Measurements from ENCODE around the gene OSBPL7. TPM values are rescaled to one million over a fixed set of nuclear protein-coding genes. Genes with fewer than 3 reads are reported as not detected.

OSBPL7 gene
- total RNA-seq, 1 donor from 2014 or later: 5.1 TPM

DNA sequence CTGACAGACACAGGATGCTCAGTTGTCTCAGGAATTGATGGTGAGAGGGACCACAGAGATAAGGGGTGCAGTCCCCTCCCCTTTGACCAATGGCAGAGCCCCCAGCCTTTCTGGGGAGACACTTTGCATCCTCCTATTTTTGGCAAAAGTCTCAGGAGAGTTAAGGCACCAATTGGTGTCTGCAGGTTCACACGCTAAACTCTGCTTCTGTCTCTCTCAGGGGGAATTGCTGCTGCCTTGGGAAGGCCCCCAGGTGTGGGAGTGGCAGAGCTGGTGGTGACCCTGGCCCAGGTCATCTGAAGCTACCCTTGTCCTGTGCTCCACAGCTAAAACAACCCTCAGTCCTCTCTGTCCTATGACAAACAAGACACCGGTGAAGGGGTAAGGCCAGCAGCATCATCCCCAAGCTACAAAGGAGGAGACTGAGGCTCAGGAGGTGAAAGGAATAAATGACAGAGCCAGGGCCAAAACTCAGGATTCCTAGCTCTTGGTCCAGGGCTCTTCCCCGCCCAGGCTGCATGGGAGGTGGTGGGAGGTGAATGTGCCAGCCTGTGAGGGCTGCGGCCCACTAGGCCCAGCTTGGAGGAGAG, 20.3 kb downstream of the OSBPL7 start:
- peaks cover 23% of the 10 kb centered on the region for H3K27me3 ChIP-seq
- Mint-ChIP-seq H3K27ac (no peak overlapping the region), H3K36me3 (no peaks in the 10 kb centered on the region), H3K4me1 (no peaks in the 10 kb centered on the region), H3K9me3 (no peaks in the 10 kb centered on the region), H3K27me3 (ENCODE audit: insufficient read depth, low read depth) (peaks cover 29% of the 10 kb centered on the region), H3K4me3 (no peak overlapping the region)
- no peak for DNase-seq (ENCODE audit: low spot score)
- H3K4me2 ChIP-seq: no peak overlapping the region
- no peak overlapping the region for H3K4me3 ChIP-seq
- no peaks in the 10 kb centered on the region for H3K9me3 ChIP-seq (ENCODE audit: low read depth)
- H2AFZ ChIP-seq (replicated peaks): no peak overlapping the region
- H3F3A ChIP-seq (ENCODE audit: low read depth): no peaks in the 10 kb centered on the region
- no peaks in the 10 kb centered on the region for H3K36me3 ChIP-seq
- H3K9ac ChIP-seq: no peak overlapping the region
- no peak for TF ChIP-seq EZH2 (IDR thresholded peaks at IDR 0.05)
- no peak for TF ChIP-seq EZH2phosphoT487 (IDR thresholded peaks at IDR 0.05)
- peaks cover 4% of the 10 kb centered on the region for H4K20me1 ChIP-seq (ENCODE audit: low read depth)
- H3K4me1 ChIP-seq: no peaks in the 10 kb centered on the region
- no peak overlapping the region for H3K27ac ChIP-seq
- H3K79me2 ChIP-seq (ENCODE audit: low read depth): no peaks in the 10 kb centered on the region

DNA sequence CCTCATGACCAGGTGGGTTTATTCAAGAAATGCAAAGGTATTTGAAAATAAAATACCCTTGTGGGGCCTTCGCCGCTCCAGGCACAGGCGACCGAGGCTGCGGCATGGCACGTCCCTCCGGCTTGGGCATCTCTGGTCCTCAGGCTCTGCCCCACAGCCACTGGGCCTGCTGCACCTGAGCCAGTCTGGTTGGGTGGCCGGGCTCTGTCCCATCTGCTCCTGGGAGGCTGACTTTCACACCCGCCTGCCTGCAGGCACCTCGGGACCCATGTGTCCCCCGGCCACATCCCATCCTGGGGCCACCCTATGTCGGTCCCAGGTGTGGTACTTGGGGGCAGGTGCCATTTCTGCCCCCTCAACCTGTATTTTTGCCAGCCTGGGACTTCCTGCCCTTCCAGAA, 20.9 kb downstream of the OSBPL7 start:
- Mint-ChIP-seq H3K27ac (no peak overlapping the region), H3K9me3 (no peaks in the 10 kb centered on the region), H3K4me1 (no peaks in the 10 kb centered on the region), H3K27me3 (ENCODE audit: insufficient read depth, low read depth) (peaks cover 29% of the 10 kb centered on the region), H3K4me3 (no peak overlapping the region), H3K36me3 (no peaks in the 10 kb centered on the region)
- H3K9ac ChIP-seq: no peak overlapping the region
- H3K4me3 ChIP-seq: no peak overlapping the region
- H4K20me1 ChIP-seq (ENCODE audit: low read depth): peaks cover 4% of the 10 kb centered on the region
- no peaks in the 10 kb centered on the region for H3K4me1 ChIP-seq
- DNase-seq (ENCODE audit: low spot score): no peak
- peaks cover 29% of the 10 kb centered on the region for H3K27me3 ChIP-seq
- no peak overlapping the region for H3K27ac ChIP-seq
- H3K4me2 ChIP-seq: no peak overlapping the region
- H3F3A ChIP-seq (ENCODE audit: low read depth): no peaks in the 10 kb centered on the region
- H3K9me3 ChIP-seq (ENCODE audit: low read depth): no peaks in the 10 kb centered on the region
- no peaks in the 10 kb centered on the region for H3K36me3 ChIP-seq
- no peaks in the 10 kb centered on the region for H3K79me2 ChIP-seq (ENCODE audit: low read depth)
- TF ChIP-seq CTCF (IDR thresholded peaks at IDR 0.05): no peak
- no peak for TF ChIP-seq EZH2phosphoT487 (IDR thresholded peaks at IDR 0.05)
- no peak for TF ChIP-seq EZH2 (IDR thresholded peaks at IDR 0.05)
- H2AFZ ChIP-seq (replicated peaks): no peak overlapping the region

DNA sequence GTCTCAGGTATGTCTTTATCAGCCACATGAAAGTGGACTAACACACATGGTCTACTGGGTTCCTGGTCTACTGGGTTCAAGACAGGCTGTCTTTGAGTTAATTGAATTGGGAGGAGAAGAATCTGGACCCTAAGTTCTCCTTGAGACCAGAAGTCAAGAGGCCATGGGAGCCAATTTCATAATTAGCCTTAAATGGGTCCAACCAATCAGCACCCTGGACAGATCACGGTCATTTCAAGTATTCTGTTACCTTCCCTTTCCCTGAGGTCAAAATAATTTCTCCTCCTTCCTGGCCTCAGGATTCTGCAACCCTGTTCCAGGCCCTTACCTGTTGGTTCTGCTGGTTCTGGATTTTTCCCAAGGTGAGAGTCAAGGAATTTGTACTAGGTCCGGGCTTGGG, 23.8 kb downstream of the OSBPL7 start:
- DNase-seq (ENCODE audit: low spot score): peak; percentile 52
- peaks cover 38% of the 10 kb centered on the region for H3K27me3 Mint-ChIP-seq (ENCODE audit: insufficient read depth, low read depth)

More for the DNA sequence above, 23.8 kb downstream of the OSBPL7 start:
- Histone ChIP-seq H3K4me2 (no peak overlapping the region), H3K27ac (no peak overlapping the region), H4K20me1 (ENCODE audit: low read depth) (peaks cover 4% of the 10 kb centered on the region), H3K4me1 (no peaks in the 10 kb centered on the region), H2AFZ (replicated peaks) (no peak overlapping the region), H3K9me3 (ENCODE audit: low read depth) (no peaks in the 10 kb centered on the region), H3K27me3 (peaks cover 50% of the 10 kb centered on the region), H3K79me2 (ENCODE audit: low read depth) (no peaks in the 10 kb centered on the region), H3F3A (ENCODE audit: low read depth) (no peaks in the 10 kb centered on the region), H3K9ac (no peak overlapping the region), H3K4me3 (no peak overlapping the region), H3K36me3 (no peaks in the 10 kb centered on the region)
- TF ChIP-seq EZH2 (IDR thresholded peaks at IDR 0.05) (no peak), EZH2phosphoT487 (IDR thresholded peaks at IDR 0.05) (no peak), CTCF (IDR thresholded peaks at IDR 0.05) (no peak)
- Mint-ChIP-seq H3K4me3 (no peak overlapping the region), H3K4me1 (no peaks in the 10 kb centered on the region), H3K9me3 (no peaks in the 10 kb centered on the region), H3K36me3 (no peaks in the 10 kb centered on the region), H3K27ac (no peak overlapping the region)

Data from neural progenitor cell (in vitro differentiated cells).